Loucy (cell line): Measurements from ENCODE around the gene OR2W1.

Source experiments
- H2AFZ ChIP-seq: fragments of 200-600 bp; sonication (generic); 2 replicates; pipeline ENCODE4 v1.6.0; 2016; ENCODE audit warnings: antibody characterized with exemption, mild to moderate bottlenecking, low read length, moderate library complexity
- H3F3A ChIP-seq: fragments of 200-600 bp; 2 replicates; pipeline ENCODE4 v1.6.0; 2016; ENCODE audit warnings: antibody characterized with exemption, low read depth, mild to moderate bottlenecking
- H3K27me3 ChIP-seq: fragments of 200-600 bp; sonication (generic); 2 replicates; pipeline ENCODE4 v1.6.1; 2014; ENCODE audit warnings: low read length, mild to moderate bottlenecking; ENCODE audit not compliant: insufficient read depth, poor library complexity, severe bottlenecking
- H3K36me3 ChIP-seq: fragments of 200-600 bp; sonication (generic); 2 replicates; pipeline ENCODE4 v1.6.1; 2016; ENCODE audit warnings: low read length; ENCODE audit not compliant: insufficient read depth
- H3K4me1 ChIP-seq: fragments of 200-600 bp; sonication (generic); 2 replicates; pipeline ENCODE4 v1.5.1; 2014; ENCODE audit warnings: low read length, mild to moderate bottlenecking; ENCODE audit not compliant: insufficient read depth, poor library complexity, severe bottlenecking
- H3K4me2 ChIP-seq: fragments of 200-600 bp; sonication (generic); 2 replicates; pipeline ENCODE4 v1.6.0; 2014; ENCODE audit warnings: antibody characterized with exemption, low read length, low read depth, mild to moderate bottlenecking; ENCODE audit not compliant: poor library complexity, severe bottlenecking
- H3K4me3 ChIP-seq: fragments of 200-600 bp; sonication (generic); 2 replicates; pipeline ENCODE4 v1.5.1; 2014; ENCODE audit warnings: low read length, mild to moderate bottlenecking, mixed read lengths; ENCODE audit not compliant: poor library complexity, severe bottlenecking
- H3K79me2 ChIP-seq: fragments of 200-600 bp; sonication (generic); 2 replicates; pipeline ENCODE4 v1.6.1; 2014; ENCODE audit warnings: low read length; ENCODE audit not compliant: insufficient read depth
- H3K9ac ChIP-seq: fragments of 200-600 bp; sonication (generic); 2 replicates; pipeline ENCODE4 v1.6.0; 2014; ENCODE audit warnings: mild to moderate bottlenecking, low read depth, low read length, moderate library complexity; ENCODE audit not compliant: poor library complexity, severe bottlenecking
- H3K9me2 ChIP-seq: fragments of 200-600 bp; sonication (generic); replicated peaks from 2 replicates; pipeline ENCODE4 v1.6.1; 2016; ENCODE audit warnings: low read depth, low read length, mixed read lengths
- H3K9me3 ChIP-seq: fragments of 200-600 bp; sonication (generic); 2 replicates; pipeline ENCODE4 v1.6.1; 2014; ENCODE audit warnings: mild to moderate bottlenecking, antibody characterized with exemption, low read length, low read depth; ENCODE audit not compliant: insufficient read depth
- H4K20me1 ChIP-seq: fragments of 200-600 bp; sonication (generic); 2 replicates; pipeline ENCODE4 v1.6.0; 2014; ENCODE audit warnings: antibody characterized with exemption, low read length, mild to moderate bottlenecking; ENCODE audit not compliant: insufficient read depth, poor library complexity, severe bottlenecking
- EZH2phosphoT487 ChIP-seq: fragments of 200-600 bp; IDR thresholded peaks from 2 replicates; pipeline ENCODE4 v1.6.1; 2018; ENCODE audit warnings: antibody characterized with exemption, mild to moderate bottlenecking, moderate library complexity, borderline replicate concordance
- TF ChIP-seq, protein P1 (sequence below): fragments of 200-600 bp; sonication (generic); conservative IDR thresholded peaks from 2 replicates; pipeline ENCODE4 v1.5.1; 2014; ENCODE audit warnings: mild to moderate bottlenecking, antibody characterized with exemption, low read length

Gene OR2W1

DNA sequence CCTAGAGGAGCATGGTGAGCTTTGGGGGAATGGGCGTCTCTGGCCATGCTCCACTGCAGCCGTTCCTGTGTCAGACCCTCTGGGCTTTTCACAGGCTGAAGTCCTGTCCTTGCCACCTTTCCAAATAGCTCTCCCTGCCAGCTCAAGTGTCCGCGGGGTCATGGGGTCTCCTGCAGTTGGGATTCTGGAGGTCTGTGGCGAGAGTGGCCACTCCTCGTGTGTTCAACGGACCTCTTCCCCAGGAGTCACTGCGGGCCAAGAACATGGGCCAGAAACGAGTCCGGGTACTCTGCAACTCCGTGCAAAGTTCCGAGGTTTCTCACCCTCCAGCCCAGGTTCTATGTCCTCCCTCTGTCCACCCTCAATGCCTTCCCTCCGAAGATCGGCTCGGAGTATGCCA lies 37.5 kb upstream of the OR2W1 start:
- no peak overlapping the region for H2AFZ ChIP-seq
- no peaks in the 10 kb centered on the region for H3K9me3 ChIP-seq

DNA sequence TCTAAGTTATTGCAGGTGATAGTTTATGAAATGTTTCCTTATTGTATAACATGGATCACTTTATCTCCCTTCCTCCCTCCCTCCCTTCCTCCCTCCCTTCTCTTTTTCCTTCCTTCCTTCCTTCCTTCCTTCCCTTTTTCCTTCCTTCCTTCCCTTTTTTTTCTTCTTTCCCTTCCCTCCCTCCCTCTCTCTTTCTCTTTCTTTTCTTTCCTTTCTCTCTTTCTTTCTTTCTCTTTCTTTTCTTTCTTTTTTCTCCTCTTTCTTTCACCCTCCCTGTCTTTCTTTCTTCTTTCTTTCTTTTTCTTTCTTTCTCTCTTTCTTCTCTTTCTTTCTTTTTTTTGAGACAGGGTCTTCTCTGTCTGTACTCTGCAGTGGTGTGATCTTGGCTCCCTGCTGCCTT lies 36.3 kb upstream of the OR2W1 start:
- no peak overlapping the region for H2AFZ ChIP-seq
- H3K4me1 ChIP-seq: no peaks in the 10 kb centered on the region
- H3K36me3 ChIP-seq: no peaks in the 10 kb centered on the region
- H3K4me2 ChIP-seq: no peak overlapping the region
- no peak overlapping the region for H3K9ac ChIP-seq
- TF ChIP-seq, protein P1, sequence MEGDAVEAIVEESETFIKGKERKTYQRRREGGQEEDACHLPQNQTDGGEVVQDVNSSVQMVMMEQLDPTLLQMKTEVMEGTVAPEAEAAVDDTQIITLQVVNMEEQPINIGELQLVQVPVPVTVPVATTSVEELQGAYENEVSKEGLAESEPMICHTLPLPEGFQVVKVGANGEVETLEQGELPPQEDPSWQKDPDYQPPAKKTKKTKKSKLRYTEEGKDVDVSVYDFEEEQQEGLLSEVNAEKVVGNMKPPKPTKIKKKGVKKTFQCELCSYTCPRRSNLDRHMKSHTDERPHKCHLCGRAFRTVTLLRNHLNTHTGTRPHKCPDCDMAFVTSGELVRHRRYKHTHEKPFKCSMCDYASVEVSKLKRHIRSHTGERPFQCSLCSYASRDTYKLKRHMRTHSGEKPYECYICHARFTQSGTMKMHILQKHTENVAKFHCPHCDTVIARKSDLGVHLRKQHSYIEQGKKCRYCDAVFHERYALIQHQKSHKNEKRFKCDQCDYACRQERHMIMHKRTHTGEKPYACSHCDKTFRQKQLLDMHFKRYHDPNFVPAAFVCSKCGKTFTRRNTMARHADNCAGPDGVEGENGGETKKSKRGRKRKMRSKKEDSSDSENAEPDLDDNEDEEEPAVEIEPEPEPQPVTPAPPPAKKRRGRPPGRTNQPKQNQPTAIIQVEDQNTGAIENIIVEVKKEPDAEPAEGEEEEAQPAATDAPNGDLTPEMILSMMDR: no peak
- TF ChIP-seq EZH2phosphoT487: no peak
- H3F3A ChIP-seq: no peaks in the 10 kb centered on the region
- no peak overlapping the region for H3K4me3 ChIP-seq
- H3K27me3 ChIP-seq: no peaks in the 10 kb centered on the region
- H3K9me2 ChIP-seq: no peaks in the 10 kb centered on the region
- no peaks in the 10 kb centered on the region for H4K20me1 ChIP-seq
- H3K79me2 ChIP-seq: no peaks in the 10 kb centered on the region
- no peaks in the 10 kb centered on the region for H3K9me3 ChIP-seq

More for the DNA sequence above, 37.5 kb upstream of the OR2W1 start:
- no peaks in the 10 kb centered on the region for H3K79me2 ChIP-seq
- H3K4me3 ChIP-seq: no peak overlapping the region
- H3K9me2 ChIP-seq: no peaks in the 10 kb centered on the region
- H4K20me1 ChIP-seq: no peaks in the 10 kb centered on the region
- no peaks in the 10 kb centered on the region for H3K36me3 ChIP-seq
- no peaks in the 10 kb centered on the region for H3F3A ChIP-seq
- no peaks in the 10 kb centered on the region for H3K4me1 ChIP-seq
- TF ChIP-seq, protein P1: no peak
- TF ChIP-seq EZH2phosphoT487: no peak
- no peaks in the 10 kb centered on the region for H3K27me3 ChIP-seq
- H3K4me2 ChIP-seq: no peak overlapping the region
- H3K9ac ChIP-seq: no peak overlapping the region

DNA sequence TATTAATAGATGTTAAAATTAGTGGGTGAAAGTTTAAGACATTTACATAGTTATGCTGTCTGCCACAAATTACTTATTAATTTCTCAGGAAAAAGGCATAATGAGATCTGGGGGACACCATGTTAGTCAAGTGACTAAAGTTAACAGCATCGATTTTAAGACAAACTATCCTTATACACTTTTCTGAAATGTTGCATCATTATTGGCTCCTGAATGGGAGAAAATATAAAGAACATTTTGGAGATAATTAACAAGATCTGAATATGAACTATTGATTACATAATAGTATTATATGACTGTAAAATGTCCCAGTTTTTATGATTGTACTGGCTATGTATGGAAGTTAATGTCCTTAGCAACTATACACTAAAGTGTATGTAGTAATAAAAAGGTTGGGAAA lies 34.2 kb upstream of the OR2W1 start:
- no peaks in the 10 kb centered on the region for H3K79me2 ChIP-seq
- H3K4me1 ChIP-seq: no peaks in the 10 kb centered on the region
- no peaks in the 10 kb centered on the region for H3K36me3 ChIP-seq
- TF ChIP-seq, protein P1: no peak
- no peak for TF ChIP-seq EZH2phosphoT487
- no peak overlapping the region for H3K9ac ChIP-seq
- no peak overlapping the region for H3K4me3 ChIP-seq
- no peaks in the 10 kb centered on the region for H3K9me3 ChIP-seq
- H4K20me1 ChIP-seq: no peaks in the 10 kb centered on the region
- no peaks in the 10 kb centered on the region for H3K27me3 ChIP-seq
- no peak overlapping the region for H2AFZ ChIP-seq
- H3K9me2 ChIP-seq: no peaks in the 10 kb centered on the region
- H3K4me2 ChIP-seq: no peak overlapping the region
- no peaks in the 10 kb centered on the region for H3F3A ChIP-seq
